AG04449 (cell line): ENCODE data around the gene PSD2.

ENCODE experiments used
- CTCF ChIA-PET: fragments of 350-600 bp; formaldehyde crosslinking; extraction: SDS; loops from one replicate; lab custom pipeline; 2021; ENCODE audit warnings: antibody characterized with exemption; lab: Yijun Ruan, JAX
- POLR2A ChIA-PET: fragments of 400-600, 350-600 bp; formaldehyde crosslinking; extraction: SDS; loops from one replicate; lab custom pipeline; 2020; ENCODE audit warnings: antibody characterized with exemption, inconsistent platforms; lab: Yijun Ruan, JAX
- DNase-seq: peaks from one replicate; pipeline ENCODE4 v3.0.0-alpha.2; 2010; ENCODE audit warnings: low read depth, low spot score
- H3K4me3 ChIP-seq: 2 replicates; pipeline ENCODE4 v1.5.1; 2011; ENCODE audit warnings: low read depth, mild to moderate bottlenecking, control low read depth, low read length
- TF ChIP-seq, protein P1 (sequence below): IDR thresholded peaks from one replicate; pipeline ENCODE4 v1.5.1; 2011; ENCODE audit warnings: mild to moderate bottlenecking, moderate library complexity, low read length, control low read depth, inconsistent platforms; ENCODE audit not compliant: insufficient read depth; ENCODE audit errors: missing control alignments

The PSD2 gene

DNA sequence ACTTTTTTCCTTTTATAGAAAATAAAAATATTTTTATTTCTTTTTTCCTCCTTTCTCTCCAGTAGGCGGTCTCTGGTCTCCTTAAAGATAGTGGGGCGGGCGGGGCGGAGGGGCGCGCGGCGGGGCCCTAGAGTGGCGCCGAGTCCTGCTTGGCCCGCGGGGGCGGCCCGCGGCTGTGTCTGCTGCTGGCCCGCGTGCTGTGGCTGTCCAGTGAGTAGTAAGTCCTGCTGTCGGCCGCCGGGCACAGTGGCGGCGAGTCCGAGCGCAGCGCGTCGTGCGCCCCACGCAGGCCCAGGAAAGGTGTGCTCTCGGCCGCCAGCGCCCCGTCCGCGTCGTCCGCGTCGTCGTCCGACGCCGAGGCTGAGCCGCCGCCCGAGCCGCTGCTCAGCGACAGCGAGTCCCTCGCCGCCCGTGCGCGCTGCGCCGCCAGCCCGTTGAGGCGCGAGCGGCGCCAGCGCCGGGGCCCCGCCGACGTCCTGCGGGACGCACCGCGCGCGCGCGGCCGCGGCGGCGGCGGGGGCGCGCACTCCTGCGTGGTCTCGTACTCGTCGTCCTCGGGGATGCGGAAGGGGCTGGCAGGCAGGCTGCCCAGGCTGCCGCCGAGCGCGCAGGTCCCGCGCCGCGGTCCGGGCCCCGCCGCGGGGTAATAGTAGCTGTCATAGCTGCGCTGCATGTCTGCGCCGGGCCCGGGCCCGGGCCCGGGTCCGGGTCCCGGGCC is 52.3 kb downstream of the PSD2 start:
- no peak for DNase-seq
- ChIA-PET CTCF (interaction anchor here (0.7 to 7.6 kb wide), 11 partner anchors 10 to 215 kb away, joined by 3 to 129 read pairs (median 4); no protein-coding TSS in a partner anchor), POLR2A (interaction anchor here (0.6 kb wide), 1 partner anchor 196 kb away, joined by 3 read pairs; no protein-coding TSS in a partner anchor)
- peak overlapping the region; percentile 47 for H3K4me3 ChIP-seq
- TF ChIP-seq, protein P1, sequence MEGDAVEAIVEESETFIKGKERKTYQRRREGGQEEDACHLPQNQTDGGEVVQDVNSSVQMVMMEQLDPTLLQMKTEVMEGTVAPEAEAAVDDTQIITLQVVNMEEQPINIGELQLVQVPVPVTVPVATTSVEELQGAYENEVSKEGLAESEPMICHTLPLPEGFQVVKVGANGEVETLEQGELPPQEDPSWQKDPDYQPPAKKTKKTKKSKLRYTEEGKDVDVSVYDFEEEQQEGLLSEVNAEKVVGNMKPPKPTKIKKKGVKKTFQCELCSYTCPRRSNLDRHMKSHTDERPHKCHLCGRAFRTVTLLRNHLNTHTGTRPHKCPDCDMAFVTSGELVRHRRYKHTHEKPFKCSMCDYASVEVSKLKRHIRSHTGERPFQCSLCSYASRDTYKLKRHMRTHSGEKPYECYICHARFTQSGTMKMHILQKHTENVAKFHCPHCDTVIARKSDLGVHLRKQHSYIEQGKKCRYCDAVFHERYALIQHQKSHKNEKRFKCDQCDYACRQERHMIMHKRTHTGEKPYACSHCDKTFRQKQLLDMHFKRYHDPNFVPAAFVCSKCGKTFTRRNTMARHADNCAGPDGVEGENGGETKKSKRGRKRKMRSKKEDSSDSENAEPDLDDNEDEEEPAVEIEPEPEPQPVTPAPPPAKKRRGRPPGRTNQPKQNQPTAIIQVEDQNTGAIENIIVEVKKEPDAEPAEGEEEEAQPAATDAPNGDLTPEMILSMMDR: no peak

DNA sequence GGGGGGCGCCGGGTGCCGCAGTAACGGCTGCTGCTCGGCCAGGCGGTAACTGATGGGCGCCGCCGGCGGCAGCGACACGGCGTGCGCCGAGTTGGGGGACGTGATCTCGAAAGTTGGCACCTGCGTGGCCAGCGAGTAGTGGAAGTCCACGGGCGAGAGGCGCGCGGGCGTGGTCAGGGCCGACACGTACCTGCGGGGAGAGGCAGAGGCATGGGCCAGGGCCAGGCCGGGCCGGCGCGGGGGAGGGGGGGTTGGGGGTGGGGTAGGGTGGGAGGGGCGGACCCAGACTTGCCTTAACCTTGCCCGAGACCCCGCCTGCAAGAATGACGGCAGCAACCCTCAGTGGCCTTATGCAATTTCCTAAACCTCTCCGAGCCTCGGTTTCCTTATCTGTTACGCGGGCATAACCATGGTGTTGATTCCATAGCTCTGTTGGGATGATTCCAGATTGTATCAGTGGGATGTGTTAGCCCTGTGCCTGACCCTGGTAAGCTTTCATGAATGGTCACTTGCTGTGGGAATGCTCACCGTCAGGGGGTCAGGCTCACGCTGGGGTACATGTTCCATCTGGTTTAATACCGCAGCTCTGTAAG is 53.0 kb downstream of the PSD2 start:
- H3K4me3 ChIP-seq: peak overlapping the region; percentile 47
- ChIA-PET CTCF (interaction anchor here (1.0 to 7.6 kb wide), 7 partner anchors 10 to 120 kb away, joined by 3 to 53 read pairs (median 6); no protein-coding TSS in a partner anchor), POLR2A (no interaction called here)
- TF ChIP-seq, protein P1: no peak
- no peak for DNase-seq

DNA sequence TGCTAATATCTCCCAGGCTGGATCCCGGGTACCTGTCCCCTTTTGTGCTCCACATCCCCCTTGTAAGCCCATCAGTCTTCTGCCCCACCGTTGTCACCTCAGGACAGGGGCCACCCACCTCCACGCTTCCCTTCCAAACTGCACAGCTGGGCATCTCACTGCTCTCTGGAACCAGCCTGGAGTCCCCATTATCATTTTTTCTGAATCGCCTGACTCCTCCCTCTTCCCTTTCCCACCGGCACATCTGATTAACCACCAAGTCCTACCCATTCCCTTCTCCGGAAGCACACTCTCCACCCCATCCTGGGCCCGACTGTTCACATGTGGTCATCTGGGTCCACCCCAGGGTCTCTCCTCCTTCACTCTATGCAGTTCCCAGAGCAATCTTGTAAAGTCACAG is 53.9 kb downstream of the PSD2 start:
- POLR2A ChIA-PET: no interaction called here
- DNase-seq: no peak
- H3K4me3 ChIP-seq: no peak overlapping the region
- TF ChIP-seq, protein P1: no peak
- CTCF ChIA-PET: interaction anchor here (1.0 to 7.6 kb wide), 6 partner anchors 10 to 119 kb away, joined by 3 to 53 read pairs (median 10); no protein-coding TSS in a partner anchor

DNA sequence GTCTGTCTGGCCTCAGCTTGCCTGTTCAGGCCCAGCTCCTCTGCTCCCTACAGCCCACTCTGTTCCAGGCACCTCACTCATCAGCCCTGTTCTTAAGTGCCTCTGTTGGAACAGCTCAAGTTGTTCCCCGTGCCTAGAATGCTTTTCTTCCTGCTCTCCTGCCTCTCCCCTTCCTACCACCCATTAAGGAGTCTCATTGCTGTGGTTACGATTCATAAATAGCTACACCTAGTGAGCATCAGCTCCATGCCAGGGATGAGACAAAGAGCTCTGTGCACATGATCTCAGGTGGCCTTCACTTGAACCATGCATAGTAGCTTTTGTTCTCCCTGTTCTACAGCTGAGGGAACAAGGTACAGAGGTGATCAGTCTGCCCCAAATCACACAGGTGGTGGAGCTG is 54.3 kb downstream of the PSD2 start:
- DNase-seq: no peak
- H3K4me3 ChIP-seq: no peak overlapping the region
- TF ChIP-seq, protein P1: no peak
- POLR2A ChIA-PET: no interaction called here
- CTCF ChIA-PET: interaction anchor here (1.2 to 7.6 kb wide), 4 partner anchors 14 to 119 kb away, joined by 3 to 53 read pairs (median 20); no protein-coding TSS in a partner anchor

DNA sequence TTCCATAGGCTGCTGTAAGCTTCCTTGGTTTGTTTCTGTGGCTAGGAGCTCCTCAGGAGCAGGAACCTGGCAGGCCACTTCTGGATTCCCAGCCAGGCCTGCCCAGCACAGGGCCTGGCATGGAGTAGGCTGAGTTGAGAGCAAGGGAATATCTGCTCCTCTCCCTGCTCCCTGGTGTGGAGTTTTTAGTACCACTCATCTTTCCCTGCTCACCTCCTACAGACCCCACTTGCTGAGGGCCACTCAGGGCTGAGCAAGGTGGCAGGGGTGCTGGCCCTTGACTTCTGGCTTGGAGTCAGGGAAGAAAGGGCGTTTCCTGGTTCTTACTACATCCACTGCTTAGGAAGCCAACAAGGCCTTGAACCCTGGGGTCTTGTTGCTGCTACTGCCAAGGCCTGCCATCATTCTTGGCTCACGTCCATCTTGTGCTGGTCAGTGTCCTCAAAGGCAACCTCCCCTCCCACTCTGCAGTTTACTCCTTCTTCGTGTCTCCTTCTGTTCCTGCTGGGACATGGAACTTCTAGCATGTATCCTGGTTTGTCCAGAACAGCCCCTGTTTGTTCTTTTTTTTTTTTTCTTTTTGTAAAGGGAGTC is 54.9 kb downstream of the PSD2 start:
- POLR2A ChIA-PET: no interaction called here
- TF ChIP-seq, protein P1: no peak
- no peak for DNase-seq
- CTCF ChIA-PET: interaction anchor here (2.4 to 7.6 kb wide), 3 partner anchors 13 to 118 kb away, joined by 15 to 53 read pairs (median 25); no protein-coding TSS in a partner anchor
- no peak overlapping the region for H3K4me3 ChIP-seq
